Breast epithelium (tissue), 3 donors: ENCODE measurements around the gene GHRL.

ENCODE experiments used
- POLR2A ChIP-seq: fragments of 450-650 bp; IDR thresholded peaks from one replicate; pipeline ENCODE4 v1.6.1; 2016; ENCODE audit warnings: antibody characterized with exemption, mild to moderate bottlenecking, moderate library complexity
- TF ChIP-seq, protein P1 (sequence below), 3 donors: fragments of 450-650 bp; IDR thresholded peaks; one replicate each; pipeline ENCODE4 v1.5.1; 2016 to 2017; ENCODE audit warnings: antibody characterized with exemption in 3 of 3, mild to moderate bottlenecking in 3 of 3, moderate library complexity in 3 of 3

DNA sequence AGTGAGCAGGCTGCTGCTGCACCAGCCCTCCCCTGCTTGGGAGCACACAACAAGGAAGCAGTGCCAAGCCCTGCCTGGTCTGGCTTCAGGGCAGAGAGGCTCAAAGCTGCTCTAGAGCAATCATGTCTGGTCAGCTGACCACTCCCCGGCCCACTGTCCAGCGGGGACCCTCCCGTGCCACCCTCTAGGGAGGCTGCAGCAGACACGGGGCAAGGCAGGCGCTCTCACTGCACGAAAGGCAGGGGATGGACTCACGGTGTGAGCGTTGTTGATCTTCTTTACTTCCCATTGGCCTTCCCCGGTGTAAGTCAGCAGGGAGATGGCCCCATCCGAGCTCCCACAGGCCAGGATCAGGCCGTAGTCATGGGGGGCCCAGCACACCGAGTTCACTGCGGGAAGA is 19.0 kb upstream of the GHRL start:
- no peak for TF ChIP-seq POLR2A
- TF ChIP-seq, protein P1, sequence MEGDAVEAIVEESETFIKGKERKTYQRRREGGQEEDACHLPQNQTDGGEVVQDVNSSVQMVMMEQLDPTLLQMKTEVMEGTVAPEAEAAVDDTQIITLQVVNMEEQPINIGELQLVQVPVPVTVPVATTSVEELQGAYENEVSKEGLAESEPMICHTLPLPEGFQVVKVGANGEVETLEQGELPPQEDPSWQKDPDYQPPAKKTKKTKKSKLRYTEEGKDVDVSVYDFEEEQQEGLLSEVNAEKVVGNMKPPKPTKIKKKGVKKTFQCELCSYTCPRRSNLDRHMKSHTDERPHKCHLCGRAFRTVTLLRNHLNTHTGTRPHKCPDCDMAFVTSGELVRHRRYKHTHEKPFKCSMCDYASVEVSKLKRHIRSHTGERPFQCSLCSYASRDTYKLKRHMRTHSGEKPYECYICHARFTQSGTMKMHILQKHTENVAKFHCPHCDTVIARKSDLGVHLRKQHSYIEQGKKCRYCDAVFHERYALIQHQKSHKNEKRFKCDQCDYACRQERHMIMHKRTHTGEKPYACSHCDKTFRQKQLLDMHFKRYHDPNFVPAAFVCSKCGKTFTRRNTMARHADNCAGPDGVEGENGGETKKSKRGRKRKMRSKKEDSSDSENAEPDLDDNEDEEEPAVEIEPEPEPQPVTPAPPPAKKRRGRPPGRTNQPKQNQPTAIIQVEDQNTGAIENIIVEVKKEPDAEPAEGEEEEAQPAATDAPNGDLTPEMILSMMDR (IDR thresholded peaks at IDR 0.05) = no peak
